COLO668 (cell line): ENCODE results near the gene PCSK7.

ENCODE experiments used
- DNase-seq: peaks from one replicate; lab custom pipeline; 2025; ENCODE audit not compliant: unreplicated experiment; lab: John Stamatoyannopoulos, UW

Gene PCSK7

GRCh38 chr11:117166491-117166890 lies 65.4 kb downstream of the PCSK7 start:
- no peak for DNase-seq

- DNase-seq, result no peak
Observed at GRCh38 chr11:117160826-117161225, 71.0 kb downstream of the PCSK7 start.

- no peak for DNase-seq
Observed at GRCh38 chr11:117159892-117160291, 72.0 kb downstream of the PCSK7 start.

- DNase-seq, result no peak
Observed at GRCh38 chr11:117157507-117157906, 74.4 kb downstream of the PCSK7 start.

GRCh38 chr11:117154468-117154867 lies 77.4 kb downstream of the PCSK7 start:
- no peak for DNase-seq
